ENCODE measurements around the gene SLC2A8.

SLC2A8 gene

GRCh38 chr9:127457191-127457878 is 60.4 kb downstream of the SLC2A8 start:
- no peak for DNase-seq (ENCODE audit: low read depth in 2 of 2)
